ENCODE results near the gene POLDIP3.

The POLDIP3 gene

GRCh38 chr22:42653999-42654398, 39.3 kb upstream of the POLDIP3 start:
- CTCF ChIA-PET: interaction anchor here (1.4 to 2.7 kb wide), 3 partner anchors 10 to 215 kb away, joined by 3 to 11 read pairs (median 8); no protein-coding TSS in a partner anchor
- no peak for TF ChIP-seq CTCF (IDR thresholded peaks at IDR 0.05; ENCODE audit: control extremely low read depth, extremely low read depth, low read depth, missing control alignments)
- POLR2A ChIA-PET: no interaction called here
- no peak for DNase-seq (ENCODE audit: extremely low spot score)

DNA sequence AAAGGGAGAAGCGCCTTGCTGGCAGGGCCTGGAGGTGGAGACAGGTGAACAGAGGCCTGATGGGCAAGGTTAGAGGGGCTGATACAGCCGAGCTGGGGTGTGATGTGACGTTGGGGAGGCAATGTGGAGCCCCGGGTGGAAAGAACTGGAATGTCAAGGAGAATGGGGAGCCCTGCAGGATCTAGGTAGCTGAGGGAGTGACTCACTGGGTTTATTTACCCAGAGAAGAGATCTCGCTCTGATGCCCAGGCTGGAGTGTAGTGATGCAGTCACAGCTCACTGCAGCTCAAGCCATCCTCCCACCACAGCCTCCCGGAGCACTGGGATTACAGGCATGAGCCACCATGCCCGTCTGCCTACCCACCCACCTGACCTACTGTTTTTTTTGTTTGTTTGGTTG, 36.5 kb upstream of the POLDIP3 start:
- TF ChIP-seq CTCF (IDR thresholded peaks at IDR 0.05; ENCODE audit: control extremely low read depth, extremely low read depth, low read depth, missing control alignments): no peak
- DNase-seq (ENCODE audit: extremely low spot score): no peak
- POLR2A ChIA-PET: no interaction called here
- CTCF ChIA-PET: interaction anchor here (0.8 to 2.7 kb wide), 2 partner anchors 10 to 12 kb away, joined by 3 to 13 read pairs; no protein-coding TSS in a partner anchor

GRCh38 chr22:42649246-42650099, 34.8 kb upstream of the POLDIP3 start, which contains the start of gene CYB5R3:
TSS of gene CYB5R3 (minus strand) at chr22:42649392. CDS start at chr22:42649315, 77 bp downstream.
- CTCF ChIA-PET: interaction anchor here (1.2 to 2.7 kb wide), 3 partner anchors 12 to 218 kb away, joined by 3 to 13 read pairs (median 10); no protein-coding TSS in a partner anchor
- TF ChIP-seq CTCF (IDR thresholded peaks at IDR 0.05; ENCODE audit: control extremely low read depth, extremely low read depth, low read depth, missing control alignments): no peak
- POLR2A ChIA-PET: interaction anchor here (0.5 to 1.8 kb wide), 6 partner anchors 9 to 1378 kb away, joined by 3 to 17 read pairs (median 4); partner anchors contain the start of gene POLDIP3
- DNase-seq (ENCODE audit: extremely low spot score): peak; percentile 95

GRCh38 chr22:42648368-42649245, 33.9 kb upstream of the POLDIP3 start:
- DNase-seq (ENCODE audit: extremely low spot score): no peak
- ChIA-PET CTCF (interaction anchor here (0.5 to 1.6 kb wide), 3 partner anchors 11 to 219 kb away, joined by 3 to 10 read pairs (median 3); no protein-coding TSS in a partner anchor), POLR2A (interaction anchor here (0.5 to 1.8 kb wide), 5 partner anchors 10 to 1379 kb away, joined by 3 to 17 read pairs (median 5); partner anchors contain the start of gene POLDIP3)
- TF ChIP-seq CTCF (IDR thresholded peaks at IDR 0.05; ENCODE audit: control extremely low read depth, extremely low read depth, low read depth, missing control alignments): no peak

DNA sequence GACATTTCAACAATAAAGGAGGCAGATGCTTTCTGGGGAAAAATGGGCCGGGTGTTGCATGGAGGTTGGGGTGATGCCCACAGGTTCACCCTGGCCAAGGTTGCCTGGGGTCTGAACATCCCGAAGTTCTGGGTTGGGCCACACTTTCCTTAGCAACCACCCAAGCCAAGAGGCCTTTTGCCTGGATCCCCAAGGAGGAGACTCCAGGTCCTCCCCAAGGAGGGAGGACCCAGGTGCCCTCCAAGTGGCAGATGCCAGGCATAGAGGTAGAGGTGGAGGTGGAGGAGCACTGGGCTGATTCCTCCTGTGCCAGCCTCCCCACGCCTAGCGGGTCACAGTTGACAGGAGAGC, 33.3 kb upstream of the POLDIP3 start:
- TF ChIP-seq CTCF (IDR thresholded peaks at IDR 0.05; ENCODE audit: control extremely low read depth, extremely low read depth, low read depth, missing control alignments): no peak
- ChIA-PET CTCF (no interaction called here), POLR2A (interaction anchor here (1.8 kb wide), 1 partner anchor 33 kb away, joined by 17 read pairs; the partner anchor contains the start of gene POLDIP3)
- no peak for DNase-seq (ENCODE audit: extremely low spot score)
